H9 (cell line): Measurements from ENCODE around the gene CCNT2. TPM values are rescaled to one million over a fixed set of nuclear protein-coding genes. Genes with fewer than 3 reads are reported as not detected.

Experiments
- DNase-seq: peaks from one replicate; pipeline ENCODE4 v3.0.0-alpha.2; 2017
- H2AFZ ChIP-seq: one replicate; pipeline ENCODE4 v1.6.1; 2013; ENCODE audit warnings: mild to moderate bottlenecking, low read length, control low read depth, moderate library complexity
- H2AK5ac ChIP-seq: 2 replicates; pipeline ENCODE4 v1.6.1; 2013; ENCODE audit warnings: low read length, control low read depth, mixed read lengths; ENCODE audit not compliant: insufficient read length
- H2BK120ac ChIP-seq: one replicate; pipeline ENCODE4 v1.6.1; 2013; ENCODE audit warnings: low read depth, mild to moderate bottlenecking, low read length, control low read depth, inconsistent platforms; ENCODE audit not compliant: poor library complexity, severe bottlenecking
- H2BK12ac ChIP-seq: 2 replicates; pipeline ENCODE4 v1.6.1; 2013; ENCODE audit warnings: low read length, control low read depth, mixed read lengths, low read depth; ENCODE audit not compliant: insufficient read length
- H2BK15ac ChIP-seq: 2 replicates; pipeline ENCODE4 v1.6.1; 2013; ENCODE audit warnings: low read depth, low read length, control low read depth
- H2BK20ac ChIP-seq: one replicate; pipeline ENCODE4 v1.6.1; 2013; ENCODE audit warnings: low read depth, mild to moderate bottlenecking, low read length, control low read depth, inconsistent platforms; ENCODE audit not compliant: poor library complexity, severe bottlenecking
- H2BK5ac ChIP-seq: 2 replicates; pipeline ENCODE4 v1.6.1; 2013; ENCODE audit warnings: low read length, control low read depth, mixed read lengths; ENCODE audit not compliant: insufficient read length
- H3K14ac ChIP-seq: 2 replicates; pipeline ENCODE4 v1.6.1; 2013; ENCODE audit warnings: low read length, control low read depth; ENCODE audit not compliant: insufficient read depth
- H3K18ac ChIP-seq: 2 replicates; pipeline ENCODE4 v1.6.1; 2013; ENCODE audit warnings: low read depth, mild to moderate bottlenecking, mixed read lengths, low read length, control low read depth; ENCODE audit not compliant: insufficient read length
- H3K23ac ChIP-seq: 2 replicates; pipeline ENCODE4 v1.6.1; 2013; ENCODE audit warnings: low read length, control low read depth, mixed read lengths, low read depth; ENCODE audit not compliant: insufficient read length
- H3K23me2 ChIP-seq: 2 replicates; pipeline ENCODE4 v1.6.1; 2013; ENCODE audit warnings: low read depth, mild to moderate bottlenecking, mixed read lengths, low read length, control low read depth; ENCODE audit not compliant: insufficient read length, poor library complexity, severe bottlenecking
- H3K27ac ChIP-seq: 2 replicates; pipeline ENCODE4 v1.5.1; 2013; ENCODE audit warnings: low read length, control low read depth, mixed read lengths, low read depth; ENCODE audit not compliant: insufficient read length
- H3K27me3 ChIP-seq: 2 replicates; pipeline ENCODE4 v1.6.1; 2013; ENCODE audit warnings: low read length, control low read depth, inconsistent platforms; ENCODE audit not compliant: insufficient read depth
- H3K4ac ChIP-seq: 2 replicates; pipeline ENCODE4 v1.6.1; 2013; ENCODE audit warnings: low read depth, mild to moderate bottlenecking, control low read depth, inconsistent platforms, low read length, moderate library complexity
- H3K4me1 ChIP-seq: 2 replicates; pipeline ENCODE4 v1.6.1; 2013; ENCODE audit warnings: low read length, control low read depth, inconsistent platforms; ENCODE audit not compliant: insufficient read depth
- H3K4me2 ChIP-seq: 2 replicates; pipeline ENCODE4 v1.6.1; 2013; ENCODE audit warnings: low read length, control low read depth, mixed read lengths; ENCODE audit not compliant: insufficient read length, insufficient read depth
- H3K56ac ChIP-seq: 2 replicates; pipeline ENCODE4 v1.6.1; 2013; ENCODE audit warnings: low read depth, mild to moderate bottlenecking, mixed read lengths, low read length, control low read depth; ENCODE audit not compliant: insufficient read length
- H3K79me1 ChIP-seq: 2 replicates; pipeline ENCODE4 v1.6.1; 2013; ENCODE audit warnings: low read depth, mild to moderate bottlenecking, moderate library complexity, low read length, control low read depth, inconsistent platforms; ENCODE audit not compliant: insufficient read depth, poor library complexity, severe bottlenecking
- H3K79me2 ChIP-seq: 2 replicates; pipeline ENCODE4 v1.6.1; 2013; ENCODE audit warnings: low read length, control low read depth, inconsistent platforms; ENCODE audit not compliant: insufficient read depth
- H3K9ac ChIP-seq: 2 replicates; pipeline ENCODE4 v1.6.1; 2013; ENCODE audit warnings: low read length, control low read depth, mixed read lengths; ENCODE audit not compliant: insufficient read length; ENCODE audit errors: extremely low read depth
- H3K9me3 ChIP-seq: one replicate; pipeline ENCODE4 v1.6.1; 2013; ENCODE audit warnings: low read depth, low read length, inconsistent platforms; ENCODE audit not compliant: control insufficient read depth
- H3T11ph ChIP-seq: one replicate; pipeline ENCODE4 v1.6.1; 2013; ENCODE audit warnings: mild to moderate bottlenecking, low read length, control low read depth, inconsistent platforms
- H4K20me1 ChIP-seq: one replicate; pipeline ENCODE4 v1.6.1; 2013; ENCODE audit not compliant: control insufficient read depth, insufficient read length, insufficient read depth
- H4K5ac ChIP-seq: 2 replicates; pipeline ENCODE4 v1.6.1; 2013; ENCODE audit warnings: low read depth, mild to moderate bottlenecking, mixed read lengths, low read length, control low read depth; ENCODE audit not compliant: insufficient read length
- H4K8ac ChIP-seq: replicated peaks from 2 replicates; pipeline ENCODE4 v1.6.1; 2013; ENCODE audit warnings: low read length, control low read depth, mixed read lengths, low read depth; ENCODE audit not compliant: insufficient read length
- H4K91ac ChIP-seq: 2 replicates; pipeline ENCODE4 v1.6.1; 2013; ENCODE audit warnings: low read depth, mild to moderate bottlenecking, moderate library complexity, mixed read lengths, low read length, control low read depth; ENCODE audit not compliant: insufficient read length
- H3K27ac Mint-ChIP-seq, 3 experiments: 2 replicates in 2 of 3; 3 replicates in 1 of 3; pipeline ENCODE4 v1.8.0; 2020 to 2021; ENCODE audit warnings: mixed read lengths in 3 of 3, mild to moderate bottlenecking in 1 of 3, moderate library complexity in 1 of 3
- H3K27me3 Mint-ChIP-seq: 2 replicates; pipeline ENCODE4 v1.8.0; 2021; ENCODE audit warnings: low read depth, mild to moderate bottlenecking, moderate library complexity, mixed read lengths
- H3K36me3 Mint-ChIP-seq, 3 experiments: 2 replicates in 2 of 3; 3 replicates in 1 of 3; pipeline ENCODE4 v1.8.0; 2020 to 2021; ENCODE audit warnings: low read depth in 3 of 3, mixed read lengths in 3 of 3; ENCODE audit not compliant: insufficient read depth in 1 of 3
- H3K4me1 Mint-ChIP-seq, 2 experiments: 2 replicates each; pipeline ENCODE4 v1.8.0; 2020; ENCODE audit warnings: mixed read lengths in 2 of 2
- H3K4me3 Mint-ChIP-seq, 2 experiments: 2 replicates in 1 of 2; 3 replicates in 1 of 2; pipeline ENCODE4 v1.8.0; 2020 to 2021; ENCODE audit warnings: mild to moderate bottlenecking in 2 of 2, mixed read lengths in 2 of 2, moderate library complexity in 1 of 2
- H3K9me3 Mint-ChIP-seq, 2 experiments: 2 replicates in 1 of 2; 3 replicates in 1 of 2; pipeline ENCODE4 v1.8.0; 2020; ENCODE audit warnings: mild to moderate bottlenecking in 2 of 2, mixed read lengths in 2 of 2, moderate library complexity in 1 of 2
- CTCF ChIP-seq: fragments of 200-600 bp; sonication (generic); conservative IDR thresholded peaks from 3 replicates; pipeline ENCODE4 v1.8.0; 2021; ENCODE audit warnings: antibody characterized with exemption, mild to moderate bottlenecking
- WGBS: extraction: QIAGEN DNeasy Blood & Tissue Kit; methylation state at CpG from one replicate; pipeline ENCODE4 v1.1.7; 2013; ENCODE audit warnings: missing lambda C conversion rate, low lambda C conversion rate, mixed read lengths; ENCODE audit not compliant: insufficient read length; ENCODE audit errors: extremely low coverage; 5-methylcytosine and 5-hydroxymethylcytosine counted together
- total RNA-seq: library from RNA; stranded (reverse); gene quantifications from 2 replicates; pipeline ENCODE4 v1.2.1, GENCODE V29; 2021

The CCNT2 gene
- total RNA-seq, 1 experiment from 2014 or later, result 42.0 TPM

DNA sequence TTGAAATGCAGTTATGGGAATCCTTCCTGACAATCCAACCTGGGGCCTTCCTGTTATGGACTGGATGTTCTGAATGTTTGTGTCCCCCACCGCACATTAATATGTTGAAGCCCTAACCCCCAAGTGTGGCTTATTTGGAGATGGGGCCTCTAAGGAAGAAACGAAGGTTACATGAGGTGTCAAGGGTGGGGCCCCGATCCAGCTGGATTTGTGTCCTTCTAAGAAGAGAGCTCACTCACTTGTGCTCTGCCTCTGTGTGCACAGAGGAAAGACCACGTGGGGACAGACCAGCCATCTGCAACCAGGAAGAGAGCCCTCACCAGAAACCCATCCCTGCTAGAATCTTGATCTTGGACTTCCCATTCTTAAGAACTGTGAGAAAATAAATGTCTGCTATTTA is 84.2 kb downstream of the CCNT2 start:
- H3K23me2 ChIP-seq, result no peaks in the 10 kb centered on the region
- no peak overlapping the region for H4K91ac ChIP-seq
- H3K56ac ChIP-seq, result no peak overlapping the region
- no peak overlapping the region for H3T11ph ChIP-seq
- H3K9ac ChIP-seq, result no peak overlapping the region
- DNase-seq, result no peak
- no peak overlapping the region for H3K27ac ChIP-seq
- H2AFZ ChIP-seq, result no peak overlapping the region
- H2BK5ac ChIP-seq, result no peak overlapping the region
- H3K27ac Mint-ChIP-seq, result no peak overlapping the region
- H3K27me3 ChIP-seq, result no peaks in the 10 kb centered on the region
- peaks cover 0 to 4% of the 10 kb centered on the region in 2 experiments; a peak in 1 of 5 replicates for H3K9me3 Mint-ChIP-seq
- H3K9me3 ChIP-seq, result no peaks in the 10 kb centered on the region
- no peak overlapping the region for H3K4me3 Mint-ChIP-seq
- no peak overlapping the region for H4K5ac ChIP-seq
- no peak overlapping the region for H3K4ac ChIP-seq
- no CpG with 5 or more reads among the region's 4 CpGs for WGBS
- peaks cover 11% of the 10 kb centered on the region for H3K27me3 Mint-ChIP-seq
- H2BK20ac ChIP-seq, result no peak overlapping the region
- no peak overlapping the region for H3K23ac ChIP-seq
- peaks cover 3% of the 10 kb centered on the region; the same call in 1 of the 2 replicates for H3K4me1 ChIP-seq
- peaks cover 17 to 23% of the 10 kb centered on the region in 2 experiments for H3K4me1 Mint-ChIP-seq
- H2BK12ac ChIP-seq, result no peak overlapping the region
- H3K18ac ChIP-seq, result no peak overlapping the region
- no peak overlapping the region for H2BK15ac ChIP-seq
- no peak overlapping the region for H3K14ac ChIP-seq
- no peak overlapping the region for H2BK120ac ChIP-seq
- H3K79me2 ChIP-seq, result no peaks in the 10 kb centered on the region
- TF ChIP-seq CTCF, result no peak
- no peak overlapping the region for H3K4me2 ChIP-seq
- H3K79me1 ChIP-seq, result no peaks in the 10 kb centered on the region
- H4K8ac ChIP-seq, result no peak overlapping the region
- no peaks in the 10 kb centered on the region for H3K36me3 Mint-ChIP-seq
- no peak overlapping the region for H2AK5ac ChIP-seq
- H4K20me1 ChIP-seq, result no peaks in the 10 kb centered on the region
